ENCODE results near the gene RNU4-1.
"Not testable (repeated sequence)": the region's sequence is repeated elsewhere in the genome, so short reads cannot be mapped to it uniquely, and the experiment has no call there.

Gene RNU4-1

GRCh38 chr12:120261951-120262851, 30.8 kb downstream of the RNU4-1 start:
- H3K27ac ChIP-seq: peak overlapping the region; percentile 31; the same call in 1 of the 2 replicates
- TF ChIP-seq CTCF (IDR thresholded peaks at IDR 0.05) (no peak), ZFX (IDR thresholded peaks at IDR 0.05; ENCODE audit: borderline replicate concordance) (no peak)

- no peak overlapping the region for H3K27ac ChIP-seq
- TF ChIP-seq CTCF (IDR thresholded peaks at IDR 0.05) (no peak), ZFX (IDR thresholded peaks at IDR 0.05; ENCODE audit: borderline replicate concordance) (no peak)
These were observed 32.4 kb downstream of the RNU4-1 start for GRCh38 chr12:120260607-120261006.

GRCh38 chr12:120259418-120260202, 33.4 kb downstream of the RNU4-1 start:
- TF ChIP-seq CTCF (IDR thresholded peaks at IDR 0.05) (no peak), ZFX (IDR thresholded peaks at IDR 0.05; ENCODE audit: borderline replicate concordance) (no peak)
- no peak overlapping the region for H3K27ac ChIP-seq

GRCh38 chr12:120258323-120258896, 34.6 kb downstream of the RNU4-1 start:
- no peak overlapping the region for H3K27ac ChIP-seq
- TF ChIP-seq CTCF (IDR thresholded peaks at IDR 0.05) (no peak), ZFX (IDR thresholded peaks at IDR 0.05; ENCODE audit: borderline replicate concordance) (no peak)

GRCh38 chr12:120257041-120257821, 35.8 kb downstream of the RNU4-1 start:
- no peak overlapping the region for H3K27ac ChIP-seq
- TF ChIP-seq CTCF (IDR thresholded peaks at IDR 0.05) (no peak), ZFX (IDR thresholded peaks at IDR 0.05; ENCODE audit: borderline replicate concordance) (no peak)

GRCh38 chr12:120254809-120255208, 38.2 kb downstream of the RNU4-1 start:
- no peak for TF ChIP-seq CTCF (IDR thresholded peaks at IDR 0.05)
- no peak overlapping the region for H3K27ac ChIP-seq

- not testable (repeated sequence) for H3K27ac ChIP-seq
These were observed 39.7 kb downstream of the RNU4-1 start for GRCh38 chr12:120253313-120253712.

Measured in 22Rv1 (cell line).